ENCODE results near the gene DNHD1. TPM values are rescaled to one million over a fixed set of nuclear protein-coding genes. Genes with fewer than 3 reads are reported as not detected.
A peak's percentile ranks its signal among the peaks of the same experiment; 100 is the strongest.

The DNHD1 gene
- total RNA-seq, 1 donor from 2014 or later: 9.9 TPM

DNA sequence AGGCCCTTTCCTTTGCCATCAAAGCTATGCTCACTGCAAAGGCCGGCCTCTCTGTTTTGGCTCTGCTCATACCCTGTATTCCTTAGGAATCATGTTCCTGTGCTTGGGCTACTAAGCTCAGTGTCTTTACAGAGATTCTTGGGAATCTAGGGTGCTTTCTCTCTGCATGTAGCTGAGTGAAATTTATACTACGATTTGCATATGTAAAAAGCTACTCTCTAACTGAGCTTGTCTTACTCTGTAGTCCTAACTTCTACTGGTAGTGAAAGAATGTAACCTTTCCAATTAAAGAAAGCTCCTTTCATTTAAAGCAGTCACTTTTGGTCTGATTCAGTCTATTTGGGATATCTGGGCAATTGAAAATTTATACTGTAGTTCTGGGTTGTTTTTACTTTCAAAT lies 32.2 kb downstream of the DNHD1 start:
- Mint-ChIP-seq H3K4me3 (no peak overlapping the region), H3K27me3 (no peaks in the 10 kb centered on the region), H3K4me1 (ENCODE audit: unreplicated experiment) (no peaks in the 10 kb centered on the region), H3K9me3 (no peaks in the 10 kb centered on the region), H3K27ac (no peak overlapping the region), H3K36me3 (no peaks in the 10 kb centered on the region)
- TF ChIP-seq, protein P1, sequence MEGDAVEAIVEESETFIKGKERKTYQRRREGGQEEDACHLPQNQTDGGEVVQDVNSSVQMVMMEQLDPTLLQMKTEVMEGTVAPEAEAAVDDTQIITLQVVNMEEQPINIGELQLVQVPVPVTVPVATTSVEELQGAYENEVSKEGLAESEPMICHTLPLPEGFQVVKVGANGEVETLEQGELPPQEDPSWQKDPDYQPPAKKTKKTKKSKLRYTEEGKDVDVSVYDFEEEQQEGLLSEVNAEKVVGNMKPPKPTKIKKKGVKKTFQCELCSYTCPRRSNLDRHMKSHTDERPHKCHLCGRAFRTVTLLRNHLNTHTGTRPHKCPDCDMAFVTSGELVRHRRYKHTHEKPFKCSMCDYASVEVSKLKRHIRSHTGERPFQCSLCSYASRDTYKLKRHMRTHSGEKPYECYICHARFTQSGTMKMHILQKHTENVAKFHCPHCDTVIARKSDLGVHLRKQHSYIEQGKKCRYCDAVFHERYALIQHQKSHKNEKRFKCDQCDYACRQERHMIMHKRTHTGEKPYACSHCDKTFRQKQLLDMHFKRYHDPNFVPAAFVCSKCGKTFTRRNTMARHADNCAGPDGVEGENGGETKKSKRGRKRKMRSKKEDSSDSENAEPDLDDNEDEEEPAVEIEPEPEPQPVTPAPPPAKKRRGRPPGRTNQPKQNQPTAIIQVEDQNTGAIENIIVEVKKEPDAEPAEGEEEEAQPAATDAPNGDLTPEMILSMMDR (conservative IDR thresholded peaks at IDR 0.05): no peak
- no peak for DNase-seq (ENCODE audit: extremely low spot score, unreplicated experiment)

DNA sequence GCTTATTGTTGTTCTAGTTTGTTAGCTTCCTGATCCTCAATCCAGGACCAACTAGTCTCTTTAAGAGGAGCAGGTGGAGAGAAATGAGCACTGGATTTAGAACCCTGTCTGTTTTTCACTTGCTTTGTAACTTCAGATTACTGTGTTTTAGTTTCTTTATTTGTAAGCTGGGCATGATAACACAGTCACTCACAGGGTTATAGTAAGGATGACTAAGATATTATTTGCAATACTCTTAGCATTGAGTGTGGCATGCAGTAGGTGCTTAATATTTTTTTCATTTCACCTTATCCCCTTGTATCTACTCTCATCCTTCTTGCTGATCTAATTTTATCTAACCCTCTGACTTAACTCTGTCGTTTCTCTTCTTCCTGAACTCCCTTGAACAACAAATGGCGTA lies 33.8 kb downstream of the DNHD1 start:
- H3K27ac Mint-ChIP-seq: no peak overlapping the region
- no peaks in the 10 kb centered on the region for H3K9me3 Mint-ChIP-seq
- no peak for DNase-seq (ENCODE audit: extremely low spot score, unreplicated experiment)
- H3K27me3 Mint-ChIP-seq: no peaks in the 10 kb centered on the region
- no peak overlapping the region for H3K4me3 Mint-ChIP-seq
- peaks cover 4% of the 10 kb centered on the region for H3K36me3 Mint-ChIP-seq
- no peaks in the 10 kb centered on the region for H3K4me1 Mint-ChIP-seq (ENCODE audit: unreplicated experiment)
- TF ChIP-seq, protein P1 (conservative IDR thresholded peaks at IDR 0.05): no peak

- Mint-ChIP-seq H3K9me3 (no peaks in the 10 kb centered on the region), H3K4me3 (no peak overlapping the region), H3K36me3 (peaks cover 4% of the 10 kb centered on the region), H3K27ac (no peak overlapping the region), H3K4me1 (ENCODE audit: unreplicated experiment) (no peaks in the 10 kb centered on the region), H3K27me3 (no peaks in the 10 kb centered on the region)
- DNase-seq (ENCODE audit: extremely low spot score, unreplicated experiment): no peak
- TF ChIP-seq, protein P1 (conservative IDR thresholded peaks at IDR 0.05): peak; percentile 85
These were observed 34.2 kb downstream of the DNHD1 start for GRCh38 chr11:6531267-6531752.

GRCh38 chr11:6538456-6538855 lies 41.4 kb downstream of the DNHD1 start:
- Mint-ChIP-seq H3K36me3 (peaks cover 4% of the 10 kb centered on the region), H3K4me3 (no peak overlapping the region), H3K9me3 (no peaks in the 10 kb centered on the region), H3K4me1 (ENCODE audit: unreplicated experiment) (no peaks in the 10 kb centered on the region), H3K27me3 (no peaks in the 10 kb centered on the region), H3K27ac (no peak overlapping the region)
- DNase-seq (ENCODE audit: extremely low spot score, unreplicated experiment): no peak
- TF ChIP-seq, protein P1 (conservative IDR thresholded peaks at IDR 0.05): no peak

- no peaks in the 10 kb centered on the region for H3K27me3 Mint-ChIP-seq
- peaks cover 4% of the 10 kb centered on the region for H3K36me3 Mint-ChIP-seq
- no peak for DNase-seq (ENCODE audit: extremely low spot score, unreplicated experiment)
- H3K4me1 Mint-ChIP-seq (ENCODE audit: unreplicated experiment): no peaks in the 10 kb centered on the region
- no peak overlapping the region for H3K27ac Mint-ChIP-seq
- no peak overlapping the region for H3K4me3 Mint-ChIP-seq
- no peaks in the 10 kb centered on the region for H3K9me3 Mint-ChIP-seq
- TF ChIP-seq, protein P1 (conservative IDR thresholded peaks at IDR 0.05): no peak
These were observed 41.9 kb downstream of the DNHD1 start for GRCh38 chr11:6538945-6539344.

DNA sequence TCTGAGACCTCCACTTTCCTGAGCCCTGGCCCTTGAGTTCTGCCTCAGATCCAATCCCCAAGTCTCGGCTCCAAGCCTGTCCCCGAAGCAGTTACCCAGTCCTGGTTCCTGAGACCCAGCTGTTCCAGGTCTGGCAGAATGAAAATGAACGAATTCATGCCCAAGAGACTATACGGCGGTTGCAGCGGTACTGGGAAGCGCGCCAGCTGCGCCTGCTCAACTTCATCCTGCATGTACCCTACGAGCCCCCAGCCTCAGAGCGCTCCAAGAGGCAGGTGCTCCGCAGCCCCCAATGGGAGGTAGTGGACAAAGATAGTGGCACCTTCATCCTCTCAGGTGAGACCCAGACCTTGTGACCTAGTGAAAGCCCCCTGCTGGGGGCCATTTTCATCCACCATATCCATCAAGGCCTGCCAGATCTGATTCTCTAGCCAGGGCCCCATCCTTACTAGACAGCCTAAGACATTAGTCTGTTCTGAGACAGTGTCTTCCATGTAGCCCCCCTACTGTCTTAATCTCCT lies 42.7 kb downstream of the DNHD1 start:
- H3K36me3 Mint-ChIP-seq: peaks cover 4% of the 10 kb centered on the region
- TF ChIP-seq, protein P1 (conservative IDR thresholded peaks at IDR 0.05): no peak
- H3K9me3 Mint-ChIP-seq: no peaks in the 10 kb centered on the region
- no peak overlapping the region for H3K27ac Mint-ChIP-seq
- DNase-seq (ENCODE audit: extremely low spot score, unreplicated experiment): no peak
- H3K4me1 Mint-ChIP-seq (ENCODE audit: unreplicated experiment): no peaks in the 10 kb centered on the region
- no peak overlapping the region for H3K4me3 Mint-ChIP-seq
- H3K27me3 Mint-ChIP-seq: no peaks in the 10 kb centered on the region
